Measurements from ENCODE around the gene PARD3.

DNA sequence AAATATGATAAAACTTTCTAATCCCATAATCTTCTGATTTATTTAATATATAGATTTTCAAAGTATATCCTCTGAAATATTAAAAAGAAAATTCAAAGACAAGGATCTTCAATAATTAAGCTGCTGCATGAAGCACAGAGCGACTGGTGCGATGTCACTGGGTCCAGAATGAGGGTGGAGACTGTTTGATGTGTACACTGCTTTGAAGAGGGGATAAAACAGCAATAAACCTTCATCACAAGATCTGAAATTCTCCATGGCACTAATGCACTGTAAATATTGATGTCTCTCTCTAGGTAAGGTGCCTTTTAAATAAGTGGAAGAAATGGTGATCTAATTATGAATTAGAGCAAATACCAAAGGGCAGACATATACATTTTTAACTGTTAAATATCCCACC is 337.8 kb downstream of the PARD3 start:
- TF ChIP-seq, protein P1, sequence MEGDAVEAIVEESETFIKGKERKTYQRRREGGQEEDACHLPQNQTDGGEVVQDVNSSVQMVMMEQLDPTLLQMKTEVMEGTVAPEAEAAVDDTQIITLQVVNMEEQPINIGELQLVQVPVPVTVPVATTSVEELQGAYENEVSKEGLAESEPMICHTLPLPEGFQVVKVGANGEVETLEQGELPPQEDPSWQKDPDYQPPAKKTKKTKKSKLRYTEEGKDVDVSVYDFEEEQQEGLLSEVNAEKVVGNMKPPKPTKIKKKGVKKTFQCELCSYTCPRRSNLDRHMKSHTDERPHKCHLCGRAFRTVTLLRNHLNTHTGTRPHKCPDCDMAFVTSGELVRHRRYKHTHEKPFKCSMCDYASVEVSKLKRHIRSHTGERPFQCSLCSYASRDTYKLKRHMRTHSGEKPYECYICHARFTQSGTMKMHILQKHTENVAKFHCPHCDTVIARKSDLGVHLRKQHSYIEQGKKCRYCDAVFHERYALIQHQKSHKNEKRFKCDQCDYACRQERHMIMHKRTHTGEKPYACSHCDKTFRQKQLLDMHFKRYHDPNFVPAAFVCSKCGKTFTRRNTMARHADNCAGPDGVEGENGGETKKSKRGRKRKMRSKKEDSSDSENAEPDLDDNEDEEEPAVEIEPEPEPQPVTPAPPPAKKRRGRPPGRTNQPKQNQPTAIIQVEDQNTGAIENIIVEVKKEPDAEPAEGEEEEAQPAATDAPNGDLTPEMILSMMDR (IDR thresholded peaks at IDR 0.05), result no peak
- no peak for TF ChIP-seq POLR2A (IDR thresholded peaks at IDR 0.05)
